Fibroblast of lung (primary cell): ENCODE measurements around the gene DICER1.

Experiments
- CTCF ChIP-seq, 2 donors: IDR thresholded peaks in 1 of 2; conservative IDR thresholded peaks in 1 of 2; 1 replicate in 1 of 2; 2 replicates in 1 of 2; pipeline ENCODE4 v1.5.1; 2011 to 2012; ENCODE audit warnings: low read length in 2 of 2, control low read depth in 1 of 2, inconsistent platforms in 1 of 2, low read depth in 1 of 2, mild to moderate bottlenecking in 1 of 2
- EZH2 ChIP-seq: IDR thresholded peaks from 2 replicates; pipeline ENCODE4 v1.5.1; 2012; ENCODE audit warnings: low read length, control low read depth, mild to moderate bottlenecking; ENCODE audit errors: missing control alignments

DNA sequence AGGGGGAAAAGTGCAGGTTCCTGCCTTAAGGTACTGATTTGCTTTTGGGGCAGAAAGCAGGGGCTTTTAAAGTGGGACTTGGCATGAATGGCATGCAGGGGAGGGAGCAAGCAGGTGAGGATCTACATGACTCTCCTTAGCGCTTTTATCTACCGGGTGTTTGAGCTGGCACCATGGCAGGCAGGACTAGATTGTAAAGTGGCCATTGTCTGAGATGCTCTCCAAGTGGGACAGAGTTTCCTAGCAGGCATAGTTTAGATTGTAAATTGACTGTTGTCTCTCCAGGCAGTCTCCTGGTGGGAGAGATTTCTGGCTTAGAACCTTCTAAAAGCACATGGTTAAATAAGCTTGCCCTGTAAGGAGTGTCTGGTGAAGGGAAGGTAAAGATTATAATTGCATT lies 5.3 kb upstream of the DICER1 start:
- TF ChIP-seq CTCF (conservative IDR thresholded peaks at IDR 0.05 in 1 of 2, IDR thresholded peaks at IDR 0.05 in 1 of 2; ENCODE audit: low read depth in 1 of 2, low read length in 2 of 2) (no peak), EZH2 (no peak)
